Measurements from ENCODE around the gene SDF2.
"Not testable (repeated sequence)": the region's sequence is repeated elsewhere in the genome, so short reads cannot be mapped to it uniquely, and the experiment has no call there.

DNA sequence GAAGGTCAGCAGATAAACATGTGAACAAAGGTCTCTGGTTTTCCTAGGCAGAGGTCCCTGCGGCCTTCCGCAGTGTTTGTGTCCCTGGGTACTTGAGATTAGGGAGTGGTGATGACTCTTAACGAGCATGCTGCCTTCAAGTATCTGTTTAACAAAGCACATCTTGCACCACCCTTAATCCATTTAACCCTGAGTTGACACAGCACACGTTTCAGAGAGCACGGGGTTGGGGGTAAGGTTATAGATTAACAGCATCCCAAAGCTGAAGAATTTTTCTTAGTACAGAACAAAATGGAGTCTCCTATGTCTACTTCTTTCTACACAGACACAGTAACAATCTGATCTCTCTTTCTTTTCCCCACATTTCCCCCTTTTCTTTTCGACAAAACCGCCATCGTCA, 3.4 kb downstream of the SDF2 start:
- TF ChIP-seq EZH2 (IDR thresholded peaks at IDR 0.05; ENCODE audit: low read depth, unreplicated experiment); CTCF (conservative IDR thresholded peaks at IDR 0.05; ENCODE audit: low read depth in 2 of 2); REST (IDR thresholded peaks at IDR 0.05; ENCODE audit: unreplicated experiment); CREB1 (CRISPR knock-in tag; IDR thresholded peaks at IDR 0.05; ENCODE audit: low read depth); ETS1 (IDR thresholded peaks at IDR 0.05); POLR2AphosphoS5 (IDR thresholded peaks at IDR 0.05; ENCODE audit: low read depth); EZH2phosphoT487 (IDR thresholded peaks at IDR 0.05; ENCODE audit: unreplicated experiment); NANOG (IDR thresholded peaks at IDR 0.05; ENCODE audit: borderline replicate concordance); ZNF331 (CRISPR knock-in tag; IDR thresholded peaks at IDR 0.05; ENCODE audit: low read depth): not testable (repeated sequence)

Data from GM23338 (cell line).